Kidney (tissue), 14 donors: ENCODE measurements around the gene CYP4F12. TPM values are rescaled to one million over a fixed set of nuclear protein-coding genes. Genes with fewer than 3 reads are reported as not detected.

Experiments used
- DNase-seq, 5 donors: peaks; one replicate each; pipeline ENCODE4 v3.0.0-alpha.2; 2013 to 2020
- FAIRE-seq: peaks from 2 replicates; lab custom pipeline; 2012; peaks lifted over from hg19 to GRCh38; lab: Jason Lieb, UNC
- H3K27ac ChIP-seq, 2 donors: one replicate each; pipeline ENCODE4 v1.7.0; 2013; ENCODE audit warnings: low read depth in 2 of 2, low read length in 2 of 2, inconsistent platforms in 1 of 2
- H3K27me3 ChIP-seq: one replicate; pipeline ENCODE4 v1.7.1; 2013; ENCODE audit warnings: low read length, inconsistent platforms; ENCODE audit not compliant: control insufficient read depth, insufficient read depth
- H3K36me3 ChIP-seq, 3 donors: one replicate each; pipeline versions ENCODE4 v1.7.0 to v1.7.1; 2013; ENCODE audit warnings: low read length in 3 of 3, control low read depth in 1 of 3, inconsistent platforms in 1 of 3; ENCODE audit not compliant: insufficient read depth in 3 of 3, control insufficient read depth in 2 of 3
- H3K4me1 ChIP-seq, 3 donors: one replicate each; pipeline versions ENCODE4 v1.7.0 to v1.7.1; 2013; ENCODE audit warnings: low read length in 3 of 3, inconsistent platforms in 1 of 3, low read depth in 1 of 3; ENCODE audit not compliant: control insufficient read depth in 2 of 3, insufficient read depth in 2 of 3
- H3K4me3 ChIP-seq, 3 donors: one replicate each; pipeline versions ENCODE4 v1.7.0 to v1.8.1; 2013; ENCODE audit warnings: low read length in 3 of 3, control low read depth in 1 of 3, inconsistent platforms in 1 of 3
- H3K9ac ChIP-seq, 3 donors: one replicate each; pipeline versions ENCODE4 v1.7.0 to v1.7.1; 2013; ENCODE audit warnings: low read length in 3 of 3, control low read depth in 1 of 3, inconsistent platforms in 1 of 3
- H3K9me3 ChIP-seq, 3 donors: one replicate each; pipeline versions ENCODE4 v1.7.0 to v1.7.1; 2013; ENCODE audit warnings: low read length in 3 of 3, control low read depth in 1 of 3, inconsistent platforms in 1 of 3; ENCODE audit not compliant: control insufficient read depth in 2 of 3, insufficient read depth in 1 of 3
- CTCF ChIP-seq: IDR thresholded peaks from 3 replicates; pipeline ENCODE4 v1.5.1; 2012; ENCODE audit warnings: mild to moderate bottlenecking, moderate library complexity, borderline replicate concordance; ENCODE audit not compliant: insufficient read depth; ENCODE audit errors: extremely low read depth
- intact Hi-C: fragments of 100-400 bp; cut with DNase I; formaldehyde crosslinking; loops from one replicate; pipeline ENCODE4 v1.11.1; 2022
- polyA plus RNA-seq: library from polyadenylated mRNA; stranded (reverse); fragments of 350-450 nt; fragmentation: Illumina TruSeq; extraction: RNeasy Lipid Tissue Mini Kit (QIAGEN cat#74804); gene quantifications from one replicate; pipeline ENCODE4 v1.2.3, GENCODE V29; 2014; ENCODE audit warnings: low read depth, low replicate concordance; ENCODE audit not compliant: insufficient read depth
- total RNA-seq: library from RNA; stranded (reverse); fragmentation: NEBNext Ultra II Directional; extraction: Animal tissue kit (Norgen Biotek cat#: 25700); gene quantifications from one replicate; pipeline ENCODE4 v1.2.1, GENCODE V29; 2021
- donor health status: control.
- donor health status: control.
- donor health status: control.
- donor health status: control.
- donor health status: control.
- donor health status: DM: yes; HTN: yes; CAD: no.
- donor health status: Normal renal cell carcinoma (clear cell type).

CYP4F12 gene
- total and polyA plus RNA-seq, 2 donors from 2014 or later = 4.4 to 10.2 TPM

DNA sequence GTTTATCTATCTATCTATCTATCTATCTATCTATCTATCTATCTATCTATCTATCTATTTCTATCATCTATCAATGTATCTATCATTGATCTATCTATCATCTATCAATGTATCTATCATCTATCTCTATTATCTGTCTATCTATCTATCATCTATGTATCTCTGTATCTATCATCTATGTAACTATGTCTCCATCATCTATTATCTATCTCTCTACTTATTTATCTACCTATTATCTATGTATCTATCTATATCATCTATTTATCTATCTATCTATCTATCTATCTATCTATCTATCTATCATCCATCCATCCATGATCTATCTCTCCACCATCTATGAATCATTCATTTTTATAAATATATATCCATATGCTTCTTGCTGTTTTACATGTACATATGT lies 16.4 kb upstream of the CYP4F12 start:
- Histone ChIP-seq H3K9ac (no peak overlapping the region), H3K4me1 (no peaks in the 10 kb centered on the region), H3K36me3 (peaks cover 0 to 3% (median 0%) of the 10 kb centered on the region in 3 donors), H3K27ac (no peak overlapping the region), H3K9me3 (no peaks in the 10 kb centered on the region), H3K27me3 (no peaks in the 10 kb centered on the region), H3K4me3 (no peak overlapping the region)
- intact Hi-C loops = no loop called here
- TF ChIP-seq CTCF = no peak
- no peak for FAIRE-seq
- DNase-seq = no peak

DNA sequence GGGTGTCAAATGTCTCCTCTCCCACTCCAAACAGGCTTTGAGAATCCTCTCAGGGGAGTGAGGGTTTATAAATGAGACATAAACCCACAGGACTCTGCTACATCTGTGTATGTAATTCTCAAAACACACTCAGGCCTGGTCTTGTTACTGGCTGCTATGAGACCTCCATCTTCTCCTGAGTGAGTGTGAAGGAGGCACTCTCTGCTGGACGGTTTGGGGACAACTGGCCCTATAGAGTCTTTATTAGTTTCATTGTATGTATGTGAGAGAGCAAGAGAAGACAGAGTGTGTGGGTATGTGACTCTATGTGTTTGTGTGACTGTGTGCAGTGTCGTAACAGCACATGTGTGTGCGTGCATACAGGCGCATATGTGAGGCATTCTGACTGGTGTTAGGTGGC lies 9.6 kb upstream of the CYP4F12 start:
- Histone ChIP-seq H3K4me3 (no peak overlapping the region), H3K4me1 (no peaks in the 10 kb centered on the region), H3K36me3 (peaks cover 0 to 2% (median 0%) of the 10 kb centered on the region in 3 donors), H3K9ac (no peak overlapping the region), H3K9me3 (no peaks in the 10 kb centered on the region), H3K27me3 (no peaks in the 10 kb centered on the region), H3K27ac (no peak overlapping the region)
- no peak for TF ChIP-seq CTCF
- FAIRE-seq (no peak), DNase-seq (no peak)
- intact Hi-C loops = no loop called here

DNA sequence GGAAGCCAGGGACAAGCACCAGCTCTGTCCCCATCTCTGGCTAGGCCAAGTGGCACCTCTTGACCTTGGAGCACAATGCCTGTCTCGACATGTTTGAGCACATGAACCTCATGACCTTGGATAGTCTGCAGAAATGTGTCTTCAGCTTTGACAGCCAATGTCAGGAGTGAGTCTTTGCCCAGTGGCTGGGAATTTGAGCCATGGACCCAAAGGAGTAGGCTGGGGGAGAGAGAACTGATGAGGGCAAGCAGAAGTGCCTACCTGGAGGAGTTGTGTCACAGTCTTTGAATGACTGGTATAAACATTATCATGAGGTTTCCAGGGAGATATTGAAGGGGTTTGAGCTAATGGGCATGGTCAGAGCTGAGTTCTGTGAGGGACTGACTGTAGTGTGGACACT lies 6.7 kb upstream of the CYP4F12 start:
- no peak for TF ChIP-seq CTCF
- Histone ChIP-seq H3K27me3 (no peaks in the 10 kb centered on the region), H3K4me3 (no peak overlapping the region), H3K4me1 (no peaks in the 10 kb centered on the region), H3K9ac (no peak overlapping the region), H3K36me3 (peaks cover 0 to 2% (median 0%) of the 10 kb centered on the region in 3 donors), H3K27ac (no peak overlapping the region), H3K9me3 (no peaks in the 10 kb centered on the region)
- intact Hi-C loops = no loop called here
- DNase-seq (no peak), FAIRE-seq (no peak)

- H3K9ac ChIP-seq = no peak overlapping the region
- FAIRE-seq (no peak), DNase-seq (no peak)
- H3K4me3 ChIP-seq = no peak overlapping the region
- no peak for TF ChIP-seq CTCF
- H3K9me3 ChIP-seq = no peaks in the 10 kb centered on the region
- H3K4me1 ChIP-seq = no peaks in the 10 kb centered on the region
- intact Hi-C loops = no loop called here
- H3K36me3 ChIP-seq = no peaks in the 10 kb centered on the region
- H3K27me3 ChIP-seq = no peaks in the 10 kb centered on the region
- H3K27ac ChIP-seq = no peak overlapping the region
Measured at GRCh38 chr19:15666883-15667282, 6.0 kb upstream of the CYP4F12 start.
